LNCaP clone FGC (cell line): ENCODE results near the gene NFKB1.
"Not testable (repeated sequence)": the region's sequence is repeated elsewhere in the genome, so short reads cannot be mapped to it uniquely, and the experiment has no call there.

Experiments used
- DNase-seq: peaks from one replicate; pipeline ENCODE4 v3.0.0-alpha.2; 2011; ENCODE audit warnings: low read depth
- H3K4me3 ChIP-seq: 2 replicates; pipeline ENCODE4 v1.5.1; 2011; ENCODE audit warnings: mild to moderate bottlenecking, low read depth, low read length, control low read depth
- TF ChIP-seq, protein P1 (sequence below): IDR thresholded peaks from 2 replicates; pipeline ENCODE4 v1.5.1; 2012; ENCODE audit warnings: mild to moderate bottlenecking; ENCODE audit not compliant: control insufficient read depth, insufficient read depth; ENCODE audit errors: extremely low read depth

Gene NFKB1

DNA sequence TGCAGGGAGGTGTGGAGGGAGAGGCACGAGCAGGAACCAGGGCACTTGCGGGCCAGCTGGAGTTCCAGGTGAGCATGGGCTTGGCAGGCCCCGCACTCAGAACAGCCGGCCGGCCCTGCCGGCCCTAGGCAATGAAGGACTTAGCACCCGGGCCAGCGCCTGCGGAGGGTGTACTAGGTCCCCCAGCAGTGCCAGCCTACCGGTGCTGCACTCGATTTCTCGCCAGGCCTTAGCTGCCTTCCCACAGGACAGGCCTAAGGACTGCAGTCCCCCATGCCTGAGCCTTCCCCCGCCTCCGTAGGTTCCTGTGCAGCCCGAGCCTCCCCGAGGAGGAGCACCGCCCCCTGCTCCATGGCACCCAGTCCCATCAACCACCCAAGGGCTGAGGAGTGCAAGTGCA lies 18.0 kb upstream of the NFKB1 start:
- no peak for DNase-seq
- no peak overlapping the region for H3K4me3 ChIP-seq
- TF ChIP-seq, protein P1, sequence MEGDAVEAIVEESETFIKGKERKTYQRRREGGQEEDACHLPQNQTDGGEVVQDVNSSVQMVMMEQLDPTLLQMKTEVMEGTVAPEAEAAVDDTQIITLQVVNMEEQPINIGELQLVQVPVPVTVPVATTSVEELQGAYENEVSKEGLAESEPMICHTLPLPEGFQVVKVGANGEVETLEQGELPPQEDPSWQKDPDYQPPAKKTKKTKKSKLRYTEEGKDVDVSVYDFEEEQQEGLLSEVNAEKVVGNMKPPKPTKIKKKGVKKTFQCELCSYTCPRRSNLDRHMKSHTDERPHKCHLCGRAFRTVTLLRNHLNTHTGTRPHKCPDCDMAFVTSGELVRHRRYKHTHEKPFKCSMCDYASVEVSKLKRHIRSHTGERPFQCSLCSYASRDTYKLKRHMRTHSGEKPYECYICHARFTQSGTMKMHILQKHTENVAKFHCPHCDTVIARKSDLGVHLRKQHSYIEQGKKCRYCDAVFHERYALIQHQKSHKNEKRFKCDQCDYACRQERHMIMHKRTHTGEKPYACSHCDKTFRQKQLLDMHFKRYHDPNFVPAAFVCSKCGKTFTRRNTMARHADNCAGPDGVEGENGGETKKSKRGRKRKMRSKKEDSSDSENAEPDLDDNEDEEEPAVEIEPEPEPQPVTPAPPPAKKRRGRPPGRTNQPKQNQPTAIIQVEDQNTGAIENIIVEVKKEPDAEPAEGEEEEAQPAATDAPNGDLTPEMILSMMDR = no peak

DNA sequence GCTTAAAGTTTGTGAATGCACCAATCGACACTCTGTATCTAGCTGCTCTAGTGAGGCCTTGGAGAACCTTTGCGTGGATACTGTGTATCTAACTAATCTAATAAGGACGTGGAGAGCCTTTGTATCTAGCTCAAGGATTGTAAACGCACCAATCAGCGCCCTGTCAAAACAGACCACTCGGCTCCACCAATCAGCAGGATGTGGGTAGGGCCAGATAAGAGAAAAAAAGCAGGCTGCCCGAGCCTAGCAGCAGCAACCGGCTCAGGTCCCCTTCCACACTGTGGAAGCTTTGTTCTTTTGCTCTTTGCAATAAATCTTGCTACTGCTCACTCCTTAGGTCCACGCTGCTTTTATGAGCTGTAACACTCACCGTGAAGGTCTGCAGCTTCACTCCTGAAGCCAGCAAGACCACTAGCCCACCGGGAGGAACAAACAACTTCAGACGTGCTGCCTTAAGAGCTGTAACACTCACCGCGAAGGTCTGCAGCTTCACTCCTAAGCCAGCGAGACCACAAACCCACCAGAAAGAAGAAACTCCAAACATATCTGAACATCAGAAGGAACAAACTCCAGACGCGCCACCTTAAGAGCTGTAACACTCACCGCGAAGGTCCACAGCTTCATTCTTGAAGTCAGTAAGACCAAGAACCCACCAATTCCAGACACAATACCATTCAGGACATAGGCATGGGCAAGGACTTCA lies 17.0 kb upstream of the NFKB1 start:
- H3K4me3 ChIP-seq, DNase-seq: not testable (repeated sequence)

DNA sequence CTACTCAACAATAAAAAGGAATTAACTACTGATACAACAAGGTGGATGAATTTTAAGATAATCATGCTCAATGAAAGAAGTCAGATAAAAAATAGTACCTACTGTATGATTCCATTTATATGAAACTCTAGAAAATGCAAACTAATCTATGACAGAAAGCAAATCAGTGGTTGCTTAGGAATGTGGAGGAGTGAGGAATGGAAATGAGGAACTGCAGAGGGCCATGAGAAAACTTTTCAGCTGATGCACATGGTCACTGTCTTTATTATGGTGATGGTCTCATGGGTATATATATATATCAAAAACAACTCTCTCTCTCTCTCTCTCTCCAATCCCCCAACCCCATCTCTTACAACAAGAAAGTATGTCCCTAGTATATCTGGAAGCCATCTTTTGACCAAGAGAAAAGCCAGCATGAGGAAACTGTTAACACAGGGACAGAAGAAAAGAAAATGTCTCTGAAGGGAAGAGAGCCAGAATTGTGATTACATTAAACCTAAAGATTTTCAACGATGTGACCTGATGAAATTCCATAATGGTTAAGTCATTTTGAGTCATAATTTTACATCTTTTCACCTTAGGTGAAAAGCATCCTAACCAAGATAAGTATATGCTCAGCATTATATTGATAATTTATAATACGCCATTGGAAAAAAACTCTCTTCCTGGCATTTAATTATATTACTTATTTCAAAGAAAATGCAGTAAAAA lies 8.5 kb upstream of the NFKB1 start:
- TF ChIP-seq, protein P1 = no peak
- DNase-seq = no peak

DNA sequence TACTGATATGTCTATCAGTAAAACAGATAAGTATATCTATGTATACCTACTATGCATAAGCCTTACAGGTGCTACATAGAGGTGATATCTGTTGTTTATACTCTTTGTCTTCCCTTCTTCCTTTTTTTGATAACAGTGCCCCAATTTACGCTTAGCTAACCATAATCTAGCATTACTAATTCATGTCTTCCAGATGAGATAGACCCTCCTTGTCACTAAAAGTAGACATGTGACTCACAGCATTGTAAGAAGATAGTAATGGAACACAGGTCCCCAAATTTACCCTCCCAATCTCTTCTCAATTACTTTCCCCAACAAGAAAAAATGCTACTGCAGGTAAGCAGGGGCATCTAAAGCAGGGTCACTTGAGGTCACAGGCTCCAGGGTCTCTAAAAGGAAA lies 7.9 kb upstream of the NFKB1 start:
- TF ChIP-seq, protein P1 = no peak
- H3K4me3 ChIP-seq = no peak overlapping the region
- no peak for DNase-seq

More for the DNA sequence above, 8.5 kb upstream of the NFKB1 start:
- no peak overlapping the region for H3K4me3 ChIP-seq

DNA sequence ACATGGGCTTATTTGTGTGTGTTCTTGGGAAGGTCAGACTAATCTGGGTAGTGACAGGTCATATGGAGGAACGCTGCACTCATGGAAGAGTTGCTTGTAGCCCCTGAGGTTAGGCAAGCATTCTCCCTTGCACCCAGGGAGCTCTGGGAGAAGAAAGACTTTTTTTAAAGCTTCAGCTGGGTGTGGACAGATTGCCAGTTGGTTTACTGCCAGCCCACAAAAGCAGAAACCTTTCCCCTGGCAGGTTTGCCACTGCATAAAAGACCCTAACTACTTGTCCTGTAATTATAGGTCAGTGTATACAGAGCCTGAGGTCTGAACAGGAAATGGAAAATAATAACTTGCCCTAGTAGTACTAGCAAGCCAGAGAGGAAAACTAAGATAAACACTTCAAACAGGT lies 7.4 kb upstream of the NFKB1 start:
- TF ChIP-seq, protein P1 = no peak
- H3K4me3 ChIP-seq = no peak overlapping the region
- DNase-seq = no peak

DNA sequence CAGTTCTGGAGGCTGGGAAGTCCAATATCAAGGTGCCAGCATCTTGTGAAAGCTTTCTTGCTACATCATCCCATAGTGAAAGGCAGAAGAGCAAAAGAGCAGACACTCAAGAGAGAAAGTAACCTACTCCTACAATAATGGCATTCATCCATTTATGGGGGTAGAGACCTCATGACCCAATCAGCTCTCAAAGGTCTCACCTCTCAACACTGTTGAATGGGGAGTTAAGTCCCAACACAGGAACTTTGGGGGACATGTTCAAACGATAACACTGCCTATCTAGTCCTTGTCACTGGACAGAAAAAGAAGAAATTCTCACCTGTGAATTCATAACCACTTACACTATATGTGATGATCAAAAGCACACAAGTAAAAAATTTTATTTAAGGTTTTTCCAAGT lies 6.6 kb upstream of the NFKB1 start:
- H3K4me3 ChIP-seq = no peak overlapping the region
- TF ChIP-seq, protein P1 = no peak
- no peak for DNase-seq

DNA sequence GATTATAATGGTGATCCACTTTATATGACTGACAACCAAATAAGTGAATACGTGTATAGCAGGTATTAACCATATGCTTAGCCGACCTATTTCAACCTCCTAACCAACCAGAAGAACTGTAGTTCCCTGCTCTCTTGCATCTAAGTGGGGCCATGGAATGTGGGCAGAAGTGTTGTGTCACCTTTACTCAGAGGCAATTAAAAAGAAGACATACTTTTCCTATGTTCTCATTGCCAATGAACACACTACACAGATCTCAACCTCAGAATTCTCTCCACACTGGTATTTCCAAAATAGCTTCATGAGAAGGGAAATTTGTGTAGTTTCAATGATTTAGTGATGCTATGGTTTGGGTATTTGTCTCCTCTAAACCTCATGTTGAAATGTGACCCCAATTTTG lies 3.2 kb upstream of the NFKB1 start:
- no peak overlapping the region for H3K4me3 ChIP-seq
- DNase-seq = no peak
- TF ChIP-seq, protein P1 = no peak
